ENCODE data around the gene THAP12.
"Not testable (repeated sequence)": the region's sequence is repeated elsewhere in the genome, so short reads cannot be mapped to it uniquely, and the experiment has no call there.

GRCh38 chr11:76319798-76320197 lies 61.1 kb downstream of the THAP12 start:
- TF ChIP-seq POLR2A, TAF1 (IDR thresholded peaks at IDR 0.05; ENCODE audit: low read depth, low read length): not testable (repeated sequence)

All from GM12891 (cell line).